GM21737 (cell line): ENCODE results near the gene MTHFD1.

ENCODE experiments used
- ATAC-seq: cut with Tn5 transposase; IDR thresholded peaks from one replicate; pipeline ENCODE4 v1.9.1; 2021; ENCODE audit warnings: mild to moderate bottlenecking, moderate library complexity; ENCODE audit not compliant: unreplicated experiment

The MTHFD1 gene

DNA sequence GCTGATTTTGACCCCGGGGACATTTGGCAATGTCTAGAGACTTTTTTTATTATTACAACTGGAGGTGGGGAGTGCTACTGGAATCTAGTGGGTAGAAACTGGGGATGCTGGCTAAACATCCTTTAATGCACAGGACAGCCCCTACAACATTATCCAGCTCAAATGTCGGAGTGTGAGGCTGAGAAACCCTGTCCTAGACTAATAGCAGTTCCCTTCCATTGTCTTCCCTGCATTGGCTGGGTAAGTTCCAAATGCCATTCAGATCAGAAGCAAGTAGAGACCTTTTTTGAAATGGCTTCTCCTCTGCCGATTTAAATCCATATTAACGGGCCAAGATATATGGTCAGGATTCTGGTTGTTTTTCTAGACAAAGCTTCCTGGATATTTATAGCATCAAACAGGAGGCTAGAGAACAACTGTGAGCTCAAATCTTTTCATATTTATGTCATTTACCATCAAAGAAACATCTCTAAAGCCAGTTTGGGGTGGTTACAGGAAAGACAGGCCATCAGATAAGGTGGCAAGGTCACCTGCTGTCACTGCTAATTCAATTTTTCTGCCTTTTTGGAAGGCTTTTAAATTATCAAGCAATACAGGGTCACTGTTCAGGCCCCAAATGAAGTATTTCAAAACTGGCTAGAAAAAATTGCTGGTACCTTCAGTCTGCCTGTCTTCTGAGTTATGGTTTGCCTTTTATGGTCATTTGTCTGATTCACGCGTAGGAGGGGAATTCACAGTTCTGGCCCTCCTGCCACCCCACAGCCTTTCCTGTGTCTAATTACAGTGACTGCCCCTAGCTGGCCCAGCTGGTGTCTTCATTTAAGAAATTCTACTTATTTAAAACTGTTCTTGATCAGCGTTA lies 57.1 kb downstream of the MTHFD1 start:
- ATAC-seq, result peak; percentile 87

DNA sequence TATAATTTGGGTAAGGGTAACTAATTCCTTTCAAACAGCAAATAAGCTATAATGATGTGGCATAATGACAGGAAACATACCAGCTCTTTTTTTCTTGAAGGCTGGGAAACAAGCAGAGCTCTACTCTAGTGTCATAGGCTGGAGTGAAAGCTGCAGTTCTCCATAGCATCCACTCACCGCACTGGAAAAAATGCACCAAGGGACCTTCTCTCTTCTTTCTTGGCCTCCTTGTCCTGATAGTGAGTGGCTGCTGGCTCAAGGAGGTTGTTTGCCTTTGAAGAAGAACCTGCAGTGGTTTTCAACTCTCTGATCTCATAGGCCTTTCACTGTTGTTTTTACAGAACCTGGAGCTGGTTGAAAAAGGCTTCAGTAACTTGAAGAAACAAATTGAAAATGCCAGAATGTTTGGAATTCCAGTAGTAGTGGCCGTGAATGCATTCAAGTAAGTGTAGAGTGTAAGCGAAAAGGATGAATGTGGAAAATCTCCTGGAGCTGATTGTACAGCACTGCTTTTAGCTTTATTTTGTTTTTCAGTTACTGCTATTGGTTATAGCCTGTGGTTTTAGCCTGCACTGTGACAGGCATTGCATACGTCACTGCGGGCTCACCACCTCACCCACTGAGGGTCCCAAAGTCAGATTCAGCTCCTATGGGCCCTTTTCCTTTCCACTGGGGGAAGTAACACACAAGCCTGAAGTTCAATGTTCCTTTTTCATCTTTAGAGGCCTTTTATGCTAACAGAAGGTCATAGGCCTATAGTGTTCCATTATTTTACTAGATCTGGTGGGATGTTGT lies 59.9 kb downstream of the MTHFD1 start:
- ATAC-seq, result no peak

DNA sequence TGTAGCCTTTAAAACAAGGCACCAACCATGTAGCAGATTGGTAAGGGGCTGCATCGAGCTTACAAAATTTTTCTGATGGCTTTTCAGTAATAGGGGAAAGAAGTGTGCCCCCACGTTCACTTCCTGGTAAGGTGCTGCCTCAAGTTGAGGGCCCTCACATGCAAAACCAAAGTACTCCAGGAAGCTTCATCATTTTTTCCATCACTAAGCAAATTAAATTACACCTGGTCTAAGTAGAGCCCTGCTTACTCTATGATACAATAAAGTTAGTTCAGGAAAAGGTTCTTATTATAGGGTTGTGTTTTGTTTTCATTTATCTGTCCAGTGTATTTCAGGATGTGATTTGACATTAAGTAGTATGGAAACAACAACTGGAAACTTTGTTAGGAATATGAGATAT lies 62.1 kb downstream of the MTHFD1 start:
- no peak for ATAC-seq

DNA sequence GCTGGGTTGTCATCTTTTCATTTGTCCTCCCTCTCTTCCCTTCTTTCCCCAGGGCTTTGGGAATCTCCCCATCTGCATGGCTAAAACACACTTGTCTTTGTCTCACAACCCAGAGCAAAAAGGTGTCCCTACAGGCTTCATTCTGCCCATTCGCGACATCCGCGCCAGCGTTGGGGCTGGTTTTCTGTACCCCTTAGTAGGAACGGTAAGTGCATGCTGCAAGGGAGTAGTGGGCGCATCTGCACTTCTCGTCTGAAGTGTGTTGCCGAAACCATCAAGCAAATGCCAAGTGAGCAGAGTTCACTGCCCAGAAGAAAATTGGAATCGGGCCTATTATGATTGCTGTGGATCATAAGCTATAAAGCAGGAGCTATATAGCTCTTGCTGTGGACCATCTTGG lies 66.5 kb downstream of the MTHFD1 start:
- ATAC-seq, result no peak

DNA sequence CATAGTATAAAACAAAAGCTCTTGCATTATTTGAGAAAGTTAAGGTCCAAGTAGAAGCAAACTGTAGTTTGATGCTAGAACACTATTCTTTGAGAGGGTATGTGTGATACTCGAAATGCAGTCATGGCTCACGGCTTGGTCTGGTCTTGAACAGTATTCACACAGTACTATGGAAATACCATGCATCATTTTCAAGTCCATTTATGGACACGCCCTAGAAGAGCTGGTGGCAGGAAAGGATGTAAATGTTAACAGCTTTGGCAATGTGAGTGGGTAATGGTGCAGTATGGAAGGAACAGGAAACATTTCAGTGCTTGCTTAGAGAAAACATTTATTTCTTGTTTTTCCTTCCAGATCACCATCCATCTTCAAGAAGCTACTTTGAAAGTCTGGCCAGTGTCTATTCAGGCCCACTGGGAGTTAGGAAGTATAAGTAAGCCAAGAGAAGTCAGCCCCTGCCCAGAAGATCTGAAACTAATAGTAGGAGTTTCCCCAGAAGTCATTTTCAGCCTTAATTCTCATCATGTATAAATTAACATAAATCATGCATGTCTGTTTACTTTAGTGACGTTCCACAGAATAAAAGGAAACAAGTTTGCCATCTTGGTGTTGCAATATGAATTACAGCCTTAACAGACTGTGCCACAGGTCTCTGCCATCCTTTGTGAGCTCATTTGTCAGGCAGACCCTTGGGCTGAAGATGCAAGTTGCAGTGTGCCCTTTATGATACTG lies 71.4 kb downstream of the MTHFD1 start:
- no peak for ATAC-seq

DNA sequence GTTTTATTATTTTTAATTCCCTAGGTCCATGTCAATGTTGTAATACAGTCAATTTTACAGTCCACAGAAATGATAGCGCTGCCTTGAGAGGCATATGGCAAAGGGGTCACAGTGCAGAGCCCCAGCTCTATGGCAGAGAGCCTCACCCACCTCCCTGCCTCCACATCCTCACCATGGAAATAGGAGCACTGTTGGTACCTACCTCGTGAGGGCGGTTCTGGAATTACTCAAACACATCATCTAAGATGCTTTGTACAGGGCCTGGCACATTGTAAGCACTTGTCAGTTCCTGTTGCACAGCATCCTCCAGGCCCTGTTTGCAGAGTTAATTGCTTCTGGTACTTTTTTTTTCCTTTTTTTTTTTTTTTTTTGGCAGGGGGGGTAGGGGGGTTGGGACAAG lies 73.1 kb downstream of the MTHFD1 start:
- no peak for ATAC-seq

DNA sequence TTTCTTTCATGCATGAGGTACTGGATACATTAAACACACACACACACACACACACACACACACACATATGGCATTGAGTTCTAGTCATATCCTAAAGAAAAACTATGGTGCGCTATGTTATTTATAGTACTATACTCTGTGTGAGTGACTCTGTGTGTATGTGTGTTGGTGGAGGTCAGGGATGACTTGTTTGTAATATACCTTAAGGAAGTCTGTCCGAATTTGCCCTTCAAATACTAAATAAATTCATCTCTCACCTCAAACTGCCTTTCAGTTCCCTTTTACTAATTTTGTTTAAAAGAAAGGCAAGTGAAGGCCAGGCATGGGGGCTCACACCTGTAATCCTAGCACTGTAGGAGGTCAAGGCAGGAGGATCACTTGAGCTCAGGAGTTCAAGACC lies 75.0 kb downstream of the MTHFD1 start:
- no peak for ATAC-seq

DNA sequence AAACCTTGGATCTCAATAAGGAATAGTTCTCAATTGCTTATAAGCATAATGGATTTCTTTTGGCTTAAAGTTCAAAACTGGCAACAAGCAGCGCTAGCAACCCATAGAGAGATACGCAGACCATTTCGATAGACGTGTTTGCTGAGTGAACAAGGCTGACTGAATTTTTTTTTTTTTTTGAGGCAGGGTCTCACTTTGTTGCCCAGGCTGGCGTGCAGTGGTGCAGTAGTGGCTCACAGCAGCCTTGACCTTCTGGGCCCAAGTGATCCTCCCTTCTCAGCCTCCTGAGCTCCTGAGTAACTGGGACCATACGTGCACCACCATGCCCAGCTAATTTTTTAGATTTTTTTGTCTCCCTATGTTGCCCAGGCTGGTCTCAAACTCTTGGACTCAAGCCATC lies 75.7 kb downstream of the MTHFD1 start:
- ATAC-seq, result no peak

DNA sequence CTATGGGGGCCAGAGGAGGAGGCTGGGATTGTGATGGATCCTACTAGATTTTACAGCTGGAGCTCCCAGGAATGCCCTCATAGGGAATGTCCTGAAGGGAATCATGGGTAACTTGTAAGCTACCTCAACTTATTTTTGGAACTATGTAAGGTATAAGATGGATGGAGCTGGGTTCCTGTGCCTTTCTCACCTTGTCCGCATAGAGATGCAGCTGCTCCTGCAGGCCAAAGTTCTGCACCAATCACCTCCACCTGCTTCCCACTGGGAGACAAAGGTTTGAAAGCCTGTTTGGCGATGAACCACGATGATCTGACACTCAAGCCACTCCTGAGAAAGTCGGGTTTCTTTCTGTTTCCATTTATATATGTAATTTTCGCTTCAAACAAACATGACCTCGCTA lies 76.5 kb downstream of the MTHFD1 start:
- no peak for ATAC-seq

DNA sequence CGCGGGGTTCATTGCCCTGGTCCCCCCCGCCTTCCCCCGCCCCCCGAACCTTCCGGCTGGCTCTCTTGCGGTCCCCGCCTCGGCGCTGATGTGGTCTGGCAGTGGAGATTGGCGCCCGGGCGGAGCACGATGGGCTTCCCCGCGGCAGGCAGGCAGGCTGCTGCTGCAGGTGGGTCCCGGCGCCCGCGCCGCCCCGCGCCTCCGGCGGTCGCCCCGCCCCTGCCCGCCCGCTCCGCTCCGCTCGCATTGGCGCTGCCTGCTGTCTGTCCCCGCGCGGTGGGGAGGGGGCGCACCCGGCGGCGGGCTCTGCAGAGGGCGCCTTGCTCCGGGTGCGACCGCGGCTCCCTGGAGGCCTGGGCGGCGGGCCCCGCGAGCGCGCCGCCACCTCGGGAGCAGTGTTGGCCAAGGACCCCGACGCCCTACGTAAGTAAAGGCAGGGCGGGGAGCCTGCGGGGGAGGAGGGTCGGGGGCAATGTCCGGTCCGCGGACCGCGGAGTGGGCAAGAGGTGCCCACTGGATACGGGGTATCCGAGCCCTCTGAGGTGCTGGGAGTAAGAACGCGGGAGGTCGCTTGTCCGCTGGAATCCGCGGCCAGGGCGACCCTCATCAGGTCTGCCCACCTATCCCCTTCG lies 77.2 kb downstream of the MTHFD1 start, which contains the start of gene AKAP5:
AKAP5 (plus strand) TSS at position 309 of the 632 bp plus-strand sequence. CDS start 2,896 bp downstream, outside the sequence.
- ATAC-seq, result peak; percentile 63

DNA sequence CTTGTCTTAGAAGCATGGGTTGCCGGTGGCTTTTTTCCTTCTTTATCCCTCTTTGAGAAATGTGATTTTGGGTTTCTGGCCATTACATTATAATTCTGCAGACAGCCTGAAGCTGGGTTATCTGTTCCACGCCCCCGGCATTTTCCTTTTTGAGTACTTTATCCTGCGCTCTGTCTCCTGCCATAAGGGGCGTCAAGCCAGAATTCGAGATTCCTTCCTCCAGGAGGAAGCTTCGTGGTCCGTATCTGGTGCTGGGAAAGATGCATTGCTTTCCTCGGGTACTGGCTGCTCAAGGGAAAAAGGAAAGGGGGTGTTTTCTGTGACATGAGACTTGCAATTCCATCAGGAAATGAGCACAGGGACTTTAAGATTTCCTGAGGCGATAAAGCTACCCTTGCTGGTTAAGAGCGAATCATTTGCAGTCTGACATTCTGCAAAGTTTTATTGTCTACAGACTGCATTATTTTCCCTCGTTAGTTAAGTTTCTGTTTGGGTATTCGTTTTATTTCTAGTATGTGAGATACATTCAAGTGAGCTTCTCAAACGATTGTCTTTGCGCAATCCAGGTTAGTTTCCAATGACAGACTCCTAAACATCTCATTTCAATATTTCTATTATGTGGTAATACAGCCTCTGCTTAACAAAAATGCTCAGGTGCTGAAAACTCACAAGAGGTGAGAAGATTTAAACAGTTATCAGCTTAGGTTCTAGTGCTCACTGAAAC lies 77.8 kb downstream of the MTHFD1 start:
- ATAC-seq, result no peak

DNA sequence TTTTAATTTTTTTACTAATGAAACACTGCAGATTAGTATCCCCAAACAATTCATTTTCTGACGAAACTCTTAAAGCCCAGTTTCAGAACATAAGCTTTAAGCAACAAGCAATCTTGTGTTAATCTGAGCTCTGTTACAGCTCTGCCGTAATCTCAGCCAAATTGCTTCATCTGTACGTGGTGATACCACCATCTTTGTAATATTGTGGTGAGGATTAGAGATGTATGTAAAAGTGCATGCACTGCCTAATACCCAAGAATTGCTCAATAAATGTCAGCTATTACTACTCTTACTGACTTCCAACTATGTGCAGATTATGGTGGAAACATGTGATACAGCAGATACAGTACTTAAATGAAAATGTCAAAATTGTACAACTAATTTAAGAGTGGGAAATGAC lies 78.9 kb downstream of the MTHFD1 start:
- ATAC-seq, result no peak

DNA sequence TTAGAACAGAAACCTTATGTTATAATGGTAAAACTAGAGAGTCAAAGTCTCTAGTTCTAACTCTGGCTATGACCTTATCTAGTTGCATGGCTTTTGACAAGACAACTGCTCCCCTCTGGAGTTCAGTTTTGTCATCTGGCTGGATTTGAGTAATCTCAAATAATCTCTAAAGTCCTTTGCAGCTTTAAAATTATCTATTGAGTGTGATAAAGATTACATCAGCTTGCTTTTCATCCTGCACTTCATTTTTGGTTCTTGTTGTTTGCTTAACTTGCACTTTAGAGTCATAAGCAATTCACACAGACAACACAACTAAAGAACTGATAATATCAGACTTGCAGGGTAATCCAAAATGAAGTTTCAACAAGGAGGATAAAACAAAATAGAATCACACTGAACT lies 79.4 kb downstream of the MTHFD1 start:
- no peak for ATAC-seq

DNA sequence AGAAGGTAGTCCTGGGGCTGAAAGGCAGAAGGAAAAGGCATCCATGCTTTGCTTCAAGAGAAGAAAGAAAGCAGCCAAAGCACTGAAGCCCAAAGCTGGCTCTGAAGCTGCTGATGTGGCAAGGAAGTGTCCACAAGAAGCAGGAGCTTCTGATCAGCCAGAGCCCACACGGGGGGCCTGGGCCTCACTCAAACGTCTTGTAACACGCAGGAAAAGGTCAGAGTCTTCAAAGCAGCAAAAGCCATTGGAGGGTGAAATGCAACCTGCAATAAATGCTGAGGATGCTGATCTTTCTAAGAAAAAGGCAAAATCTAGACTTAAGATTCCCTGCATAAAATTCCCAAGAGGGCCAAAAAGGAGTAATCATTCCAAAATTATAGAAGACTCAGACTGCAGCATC lies 80.3 kb downstream of the MTHFD1 start:
- no peak for ATAC-seq

DNA sequence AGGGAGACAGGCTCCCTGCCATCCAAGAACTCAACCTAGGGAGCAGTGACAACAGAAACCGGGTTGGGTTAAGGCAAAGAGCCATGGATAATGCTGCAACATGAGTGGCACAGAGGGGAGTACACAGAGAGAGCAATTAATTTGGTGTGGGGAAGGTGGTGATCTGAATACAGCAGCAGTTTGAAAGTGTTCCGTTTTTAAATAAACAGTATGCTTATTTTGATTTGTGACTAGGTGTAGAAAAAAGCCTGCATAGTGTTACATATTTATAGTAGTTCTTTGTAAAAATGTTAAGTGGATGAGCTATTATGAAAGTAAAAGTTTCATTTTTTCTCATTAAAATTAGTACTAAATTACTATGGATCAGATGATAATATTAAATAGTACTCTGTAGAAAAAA lies 85.9 kb downstream of the MTHFD1 start:
- ATAC-seq, result no peak

DNA sequence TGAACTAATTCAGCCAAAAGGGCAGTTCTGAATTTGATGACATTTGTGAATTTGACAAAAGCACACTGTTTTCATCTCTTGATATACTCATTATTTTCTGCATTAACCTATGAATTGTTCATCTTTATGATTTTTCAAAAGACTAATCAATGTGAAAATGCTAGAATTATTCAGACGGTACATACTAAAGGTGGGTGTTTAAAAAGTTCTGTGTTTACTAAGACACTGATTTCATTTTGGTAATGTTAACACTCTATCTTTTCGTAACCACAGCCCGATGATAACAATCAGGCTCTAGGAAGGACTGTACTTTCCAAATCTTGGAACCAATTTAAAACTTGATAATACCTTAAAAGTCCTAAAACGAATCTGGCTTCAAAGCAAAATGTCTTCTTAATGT lies 86.5 kb downstream of the MTHFD1 start:
- ATAC-seq, result no peak

DNA sequence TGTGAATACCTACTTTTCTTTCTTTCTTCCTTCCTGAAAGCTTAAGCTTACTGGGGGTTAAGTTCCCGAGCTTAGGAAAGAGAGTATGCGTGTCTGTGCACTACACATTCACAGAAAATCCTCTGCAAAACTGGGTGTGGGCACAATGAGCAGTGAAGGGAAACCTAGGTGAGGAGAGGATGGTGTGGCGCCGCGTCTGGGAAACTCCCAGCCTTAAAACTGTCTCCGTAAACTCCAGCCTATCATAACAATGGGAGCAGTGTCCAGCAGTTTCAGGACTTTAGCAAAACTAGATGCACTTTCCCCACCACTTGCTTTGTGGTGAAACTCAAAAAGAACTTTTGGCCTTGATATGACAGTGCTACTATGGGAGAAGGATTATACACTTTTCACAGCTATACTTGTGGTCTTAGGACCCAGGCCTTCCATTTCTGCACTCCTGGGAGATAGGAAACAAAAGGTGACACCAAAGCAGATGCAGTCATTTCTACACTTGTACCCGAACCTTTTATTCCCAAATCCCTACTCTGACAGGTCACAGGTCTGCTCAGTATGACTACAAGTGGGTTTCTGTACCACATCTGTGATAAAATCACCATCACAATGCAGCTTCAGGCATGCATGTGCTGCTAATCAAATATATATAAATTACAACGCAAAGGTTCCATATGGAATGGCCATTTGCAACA lies 87.6 kb downstream of the MTHFD1 start:
- no peak for ATAC-seq

DNA sequence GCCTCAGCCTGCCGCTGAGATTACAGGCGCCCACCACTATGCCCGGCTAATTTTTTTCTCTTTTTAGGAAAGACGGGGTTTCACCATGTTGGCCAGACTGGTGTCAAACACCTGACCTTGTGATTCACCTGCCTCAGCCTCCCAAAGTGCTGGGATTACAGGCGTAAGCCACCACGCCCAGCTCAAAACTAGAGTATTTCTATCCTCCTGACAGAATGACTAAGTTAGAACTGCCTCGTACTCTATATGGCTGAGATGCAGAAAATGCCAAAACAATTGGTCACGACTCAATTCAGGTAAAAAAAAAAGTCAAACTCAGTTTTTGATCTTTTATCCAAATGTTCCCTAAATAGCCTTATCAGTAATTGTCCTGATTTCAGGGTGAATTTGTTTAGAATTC lies 88.3 kb downstream of the MTHFD1 start:
- ATAC-seq, result no peak

DNA sequence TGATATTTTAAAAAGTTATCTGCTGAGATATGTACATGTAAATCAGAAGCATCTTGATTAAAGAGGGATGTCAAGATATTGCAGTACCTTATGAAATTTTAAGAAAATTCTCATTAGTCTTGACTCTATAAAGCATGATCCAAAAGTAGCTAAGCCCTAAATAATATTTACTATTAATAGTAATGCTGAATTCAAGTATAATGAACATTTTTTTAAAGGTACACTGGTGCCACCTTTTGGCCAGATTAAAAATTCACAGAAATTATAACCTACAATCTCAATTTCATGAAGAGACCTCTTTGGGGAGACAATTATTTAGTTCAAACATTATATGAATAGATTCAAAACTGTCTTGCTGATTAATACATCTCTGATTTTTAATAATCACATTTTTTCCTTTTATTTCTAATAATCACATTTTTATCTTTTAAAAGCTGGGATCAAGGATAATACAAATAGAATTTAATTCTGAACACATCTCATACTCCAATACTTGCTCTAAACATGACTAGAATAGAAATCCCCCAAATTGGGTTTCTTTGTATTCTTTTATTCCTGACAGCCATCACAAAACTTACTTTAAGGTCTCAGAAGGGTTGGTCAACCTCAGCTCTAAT lies 90.6 kb downstream of the MTHFD1 start:
- no peak for ATAC-seq
